ENCODE data around the gene KLC1.

DNA sequence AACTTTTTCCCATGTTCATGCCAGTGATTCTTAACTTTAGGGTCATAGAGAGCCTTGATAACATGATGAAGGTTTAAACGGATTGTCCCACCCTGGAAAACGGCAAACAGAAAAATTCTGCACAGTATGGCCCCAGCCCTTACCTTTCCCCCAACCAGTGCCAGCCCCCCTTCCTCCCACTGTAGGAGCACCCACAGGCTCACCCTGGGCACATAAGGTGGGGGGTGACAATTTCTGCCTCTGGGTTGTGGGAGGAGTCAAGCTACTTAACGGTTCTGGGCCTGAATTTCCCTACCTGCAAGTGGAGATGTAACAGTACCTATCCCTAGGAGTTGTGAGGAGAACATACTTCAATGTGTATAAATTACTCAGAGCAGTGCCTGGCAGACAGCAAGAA, 68.2 kb downstream of the KLC1 start:
- TF ChIP-seq CTCF (IDR thresholded peaks at IDR 0.05) (no peak), POLR2A (IDR thresholded peaks at IDR 0.05) (no peak)
